ENCODE data around the gene SLC25A4.

DNA sequence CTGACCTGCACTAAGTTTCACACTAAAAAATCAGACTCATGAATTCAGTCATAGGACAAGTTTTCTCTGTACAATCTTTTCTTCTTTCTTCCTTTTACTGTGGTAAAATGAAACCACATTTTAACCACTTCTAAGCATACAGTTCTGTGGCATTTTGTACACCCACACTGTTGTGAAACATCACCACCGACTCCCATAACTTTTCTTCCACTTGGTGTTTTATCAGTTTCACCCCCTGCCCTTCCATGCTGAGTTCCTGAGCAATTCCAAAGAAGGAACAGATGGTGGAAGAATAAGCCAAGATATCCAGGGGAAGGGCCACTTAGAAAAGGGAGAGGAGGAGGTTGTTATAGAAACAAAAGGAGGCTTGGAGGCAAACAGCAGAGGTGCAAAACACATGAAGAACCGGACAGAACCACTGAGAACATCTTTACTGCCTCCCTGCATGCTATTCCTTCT lies 22.6 kb downstream of the SLC25A4 start:
- TF ChIP-seq, protein P1, sequence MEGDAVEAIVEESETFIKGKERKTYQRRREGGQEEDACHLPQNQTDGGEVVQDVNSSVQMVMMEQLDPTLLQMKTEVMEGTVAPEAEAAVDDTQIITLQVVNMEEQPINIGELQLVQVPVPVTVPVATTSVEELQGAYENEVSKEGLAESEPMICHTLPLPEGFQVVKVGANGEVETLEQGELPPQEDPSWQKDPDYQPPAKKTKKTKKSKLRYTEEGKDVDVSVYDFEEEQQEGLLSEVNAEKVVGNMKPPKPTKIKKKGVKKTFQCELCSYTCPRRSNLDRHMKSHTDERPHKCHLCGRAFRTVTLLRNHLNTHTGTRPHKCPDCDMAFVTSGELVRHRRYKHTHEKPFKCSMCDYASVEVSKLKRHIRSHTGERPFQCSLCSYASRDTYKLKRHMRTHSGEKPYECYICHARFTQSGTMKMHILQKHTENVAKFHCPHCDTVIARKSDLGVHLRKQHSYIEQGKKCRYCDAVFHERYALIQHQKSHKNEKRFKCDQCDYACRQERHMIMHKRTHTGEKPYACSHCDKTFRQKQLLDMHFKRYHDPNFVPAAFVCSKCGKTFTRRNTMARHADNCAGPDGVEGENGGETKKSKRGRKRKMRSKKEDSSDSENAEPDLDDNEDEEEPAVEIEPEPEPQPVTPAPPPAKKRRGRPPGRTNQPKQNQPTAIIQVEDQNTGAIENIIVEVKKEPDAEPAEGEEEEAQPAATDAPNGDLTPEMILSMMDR (conservative IDR thresholded peaks at IDR 0.05; ENCODE audit: low read depth, low read length): no peak
- no peak for TF ChIP-seq EZH2 (IDR thresholded peaks at IDR 0.05; ENCODE audit: borderline replicate concordance, low read depth, low read length, poor library complexity, severe bottlenecking)

Data from A673 (cell line).